Measurements from ENCODE around the gene SCGB3A1. TPM values are rescaled to one million over a fixed set of nuclear protein-coding genes. Genes with fewer than 3 reads are reported as not detected.
A peak's percentile ranks its signal among the peaks of the same experiment; 100 is the strongest.

The SCGB3A1 gene
- total RNA-seq, 1 experiment from 2014 or later, result not detected

DNA sequence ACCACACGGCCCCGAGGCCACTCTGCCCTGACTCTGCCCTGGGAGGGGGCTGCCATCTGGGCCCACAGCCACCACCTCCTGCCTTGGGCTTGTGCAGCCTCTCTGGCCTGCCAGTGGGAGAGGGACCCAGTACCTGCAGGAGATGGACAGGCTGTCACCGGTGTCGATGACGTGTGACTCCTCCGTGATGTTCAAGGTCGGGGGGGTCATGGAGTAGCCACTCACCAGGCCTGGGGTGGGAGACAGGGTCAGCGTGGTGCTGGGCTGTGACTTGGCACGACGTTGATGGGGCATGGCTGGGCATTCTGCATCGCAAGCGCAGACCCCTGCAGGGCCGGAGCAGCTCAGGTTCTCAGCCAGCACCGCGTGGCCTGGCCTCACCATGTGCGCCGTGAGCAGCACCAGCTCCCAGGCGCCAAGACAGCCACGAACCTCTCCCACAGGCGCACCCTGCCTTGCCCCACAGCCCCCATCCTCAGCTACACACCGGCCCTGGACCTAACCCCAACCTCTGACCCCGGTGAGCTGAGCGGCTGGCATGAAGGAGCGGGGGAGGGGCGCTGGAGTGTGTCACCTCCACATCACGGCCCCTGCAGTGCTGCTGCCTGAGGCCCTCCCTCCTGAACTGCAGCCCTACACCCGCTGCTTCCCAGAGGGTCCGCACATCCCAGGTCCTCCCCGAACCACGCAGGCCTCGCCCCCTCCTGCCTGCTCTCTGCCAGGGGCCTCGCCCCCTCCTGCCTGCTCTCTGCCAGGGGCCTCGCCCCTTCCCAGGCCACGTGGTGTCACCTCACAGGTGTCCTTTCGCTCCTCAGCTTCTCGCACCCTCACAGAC, 40.5 kb upstream of the SCGB3A1 start:
- Mint-ChIP-seq H3K27ac (peak overlapping the region in 1 of 3 experiments; percentile 76; a peak in 1 of 7 replicates), H3K36me3 (ENCODE audit: insufficient read depth in 1 of 3, low read depth in 3 of 3) (no peaks in the 10 kb centered on the region), H3K27me3 (ENCODE audit: low read depth) (peaks cover 2% of the 10 kb centered on the region), H3K9me3 (0 out of 5 replicates have a peak, but pooled peaks cover 0 to 2% of the 10 kb centered on the region in 2 experiments), H3K4me1 (peaks cover 5 to 6% of the 10 kb centered on the region in 2 experiments; a peak in 2 of 4 replicates), H3K4me3 (no peak overlapping the region)
- TF ChIP-seq, protein P1, sequence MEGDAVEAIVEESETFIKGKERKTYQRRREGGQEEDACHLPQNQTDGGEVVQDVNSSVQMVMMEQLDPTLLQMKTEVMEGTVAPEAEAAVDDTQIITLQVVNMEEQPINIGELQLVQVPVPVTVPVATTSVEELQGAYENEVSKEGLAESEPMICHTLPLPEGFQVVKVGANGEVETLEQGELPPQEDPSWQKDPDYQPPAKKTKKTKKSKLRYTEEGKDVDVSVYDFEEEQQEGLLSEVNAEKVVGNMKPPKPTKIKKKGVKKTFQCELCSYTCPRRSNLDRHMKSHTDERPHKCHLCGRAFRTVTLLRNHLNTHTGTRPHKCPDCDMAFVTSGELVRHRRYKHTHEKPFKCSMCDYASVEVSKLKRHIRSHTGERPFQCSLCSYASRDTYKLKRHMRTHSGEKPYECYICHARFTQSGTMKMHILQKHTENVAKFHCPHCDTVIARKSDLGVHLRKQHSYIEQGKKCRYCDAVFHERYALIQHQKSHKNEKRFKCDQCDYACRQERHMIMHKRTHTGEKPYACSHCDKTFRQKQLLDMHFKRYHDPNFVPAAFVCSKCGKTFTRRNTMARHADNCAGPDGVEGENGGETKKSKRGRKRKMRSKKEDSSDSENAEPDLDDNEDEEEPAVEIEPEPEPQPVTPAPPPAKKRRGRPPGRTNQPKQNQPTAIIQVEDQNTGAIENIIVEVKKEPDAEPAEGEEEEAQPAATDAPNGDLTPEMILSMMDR (conservative IDR thresholded peaks at IDR 0.05), result no peak
- H3K56ac ChIP-seq (ENCODE audit: insufficient read length, low read depth, low read length), result no peak overlapping the region
- no peaks in the 10 kb centered on the region for H3K23me2 ChIP-seq (ENCODE audit: insufficient read length, low read depth, low read length, poor library complexity, severe bottlenecking)
- no peak overlapping the region for H2BK5ac ChIP-seq (ENCODE audit: insufficient read length, low read length)
- H4K20me1 ChIP-seq (ENCODE audit: control insufficient read depth, insufficient read depth, insufficient read length), result peaks cover 2% of the 10 kb centered on the region
- H4K91ac ChIP-seq (ENCODE audit: insufficient read length, low read depth, low read length), result no peak overlapping the region
- no peak overlapping the region for H3K9ac ChIP-seq (ENCODE audit: extremely low read depth, insufficient read length, low read length)
- H3K4me2 ChIP-seq (ENCODE audit: insufficient read depth, insufficient read length, low read length), result no peak overlapping the region
- H3K23ac ChIP-seq (ENCODE audit: insufficient read length, low read depth, low read length), result no peak overlapping the region
- no peak overlapping the region for H2AFZ ChIP-seq (ENCODE audit: low read length)
- no peak overlapping the region for H2BK15ac ChIP-seq (ENCODE audit: low read depth, low read length)
- no peak overlapping the region for H3K14ac ChIP-seq (ENCODE audit: insufficient read depth, low read length)
- no CpG with 5 or more reads among the region's 36 CpGs for WGBS (ENCODE audit: extremely low coverage, insufficient read length, low lambda C conversion rate)
- H3K79me2 ChIP-seq (ENCODE audit: insufficient read depth, low read length), result no peaks in the 10 kb centered on the region
- no peak overlapping the region for H2AK5ac ChIP-seq (ENCODE audit: insufficient read length, low read length)
- H2BK20ac ChIP-seq (ENCODE audit: low read depth, low read length, poor library complexity, severe bottlenecking), result no peak overlapping the region
- no peak overlapping the region for H3T11ph ChIP-seq (ENCODE audit: low read length)
- no peaks in the 10 kb centered on the region for H3K27me3 ChIP-seq (ENCODE audit: insufficient read depth, low read length)
- no peak overlapping the region for H3K27ac ChIP-seq (ENCODE audit: insufficient read length, low read depth, low read length)
- no peak overlapping the region for H4K5ac ChIP-seq (ENCODE audit: insufficient read length, low read depth, low read length)
- no peak overlapping the region for H3K18ac ChIP-seq (ENCODE audit: insufficient read length, low read depth, low read length)
- H3K9me3 ChIP-seq (ENCODE audit: control insufficient read depth, low read depth, low read length), result no peaks in the 10 kb centered on the region
- no peak for DNase-seq
- H3K79me1 ChIP-seq (ENCODE audit: insufficient read depth, low read depth, low read length, poor library complexity, severe bottlenecking), result no peaks in the 10 kb centered on the region
- no peak overlapping the region for H2BK120ac ChIP-seq (ENCODE audit: low read depth, low read length, poor library complexity, severe bottlenecking)
- no peaks in the 10 kb centered on the region for H3K4me1 ChIP-seq (ENCODE audit: insufficient read depth, low read length)
- no peak overlapping the region for H3K4ac ChIP-seq (ENCODE audit: low read depth, low read length)
- no peak overlapping the region for H4K8ac ChIP-seq (replicated peaks; ENCODE audit: insufficient read length, low read depth, low read length)
- H2BK12ac ChIP-seq (ENCODE audit: insufficient read length, low read depth, low read length), result no peak overlapping the region
